H54 (cell line): ENCODE results near the gene PDGFC.
"Not testable (repeated sequence)": the region's sequence is repeated elsewhere in the genome, so short reads cannot be mapped to it uniquely, and the experiment has no call there.

Source experiments
- DNase-seq: peaks from one replicate; pipeline ENCODE4 v3.0.0; 2011; ENCODE audit warnings: low spot score, mixed read lengths; ENCODE audit not compliant: insufficient read length
- FAIRE-seq: peaks from 3 replicates; lab custom pipeline; 2011; peaks lifted over from hg19 to GRCh38; lab: Jason Lieb, UNC
- POLR2A ChIP-seq: IDR thresholded peaks from 2 replicates; pipeline ENCODE4 v1.6.1; 2011; ENCODE audit warnings: low read depth, mild to moderate bottlenecking, low read length

PDGFC gene

DNA sequence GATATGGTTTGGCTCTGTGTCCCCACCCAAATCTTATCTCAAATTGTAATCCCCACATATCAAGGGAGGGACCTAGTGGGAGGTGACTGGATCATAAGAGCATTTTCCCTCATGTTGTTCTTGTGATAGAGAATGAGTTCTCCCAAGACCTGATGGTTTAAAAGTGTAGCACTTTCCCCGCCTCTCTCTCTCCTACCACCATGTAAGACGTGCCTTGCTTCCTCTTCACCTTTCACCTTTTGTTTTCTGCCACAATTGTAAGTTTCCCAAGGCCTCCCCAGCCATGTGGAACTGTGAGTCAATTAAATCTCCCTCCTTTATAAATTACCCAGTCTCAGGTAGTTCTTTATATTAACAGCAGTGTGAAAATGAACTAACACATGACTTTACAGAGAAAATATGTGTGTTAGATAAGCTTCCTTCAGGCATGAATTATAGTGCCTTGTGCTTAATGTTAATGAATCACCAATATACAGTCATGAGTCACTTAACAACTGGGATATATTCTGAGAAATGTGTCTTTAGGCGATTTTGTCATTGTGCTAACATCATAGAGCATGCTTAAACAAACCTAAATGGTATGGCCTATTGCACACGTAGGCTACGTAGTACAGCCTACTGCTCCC, 37.9 kb downstream of the PDGFC start:
- FAIRE-seq (peak; percentile 52), DNase-seq (no peak)

DNA sequence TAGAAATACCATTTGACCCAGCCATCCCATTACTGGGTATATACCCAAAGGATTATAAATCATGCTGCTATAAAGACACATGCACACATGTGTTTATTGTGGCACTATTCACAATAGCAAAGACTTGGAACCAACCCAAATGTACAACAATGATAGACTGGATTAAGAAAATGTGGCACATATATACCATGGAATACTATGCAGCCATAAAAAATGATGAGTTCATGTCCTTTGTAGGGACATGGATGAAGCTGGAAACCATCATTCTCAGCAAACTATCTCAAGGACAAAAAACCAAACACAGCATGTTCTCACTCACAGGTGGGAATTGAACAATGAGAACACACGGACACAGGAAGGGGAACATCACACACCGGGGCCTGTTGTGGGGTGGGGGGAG, 39.2 kb downstream of the PDGFC start:
- DNase-seq, FAIRE-seq: not testable (repeated sequence)

More for the DNA sequence above, 37.9 kb downstream of the PDGFC start:
- no peak for TF ChIP-seq POLR2A

DNA sequence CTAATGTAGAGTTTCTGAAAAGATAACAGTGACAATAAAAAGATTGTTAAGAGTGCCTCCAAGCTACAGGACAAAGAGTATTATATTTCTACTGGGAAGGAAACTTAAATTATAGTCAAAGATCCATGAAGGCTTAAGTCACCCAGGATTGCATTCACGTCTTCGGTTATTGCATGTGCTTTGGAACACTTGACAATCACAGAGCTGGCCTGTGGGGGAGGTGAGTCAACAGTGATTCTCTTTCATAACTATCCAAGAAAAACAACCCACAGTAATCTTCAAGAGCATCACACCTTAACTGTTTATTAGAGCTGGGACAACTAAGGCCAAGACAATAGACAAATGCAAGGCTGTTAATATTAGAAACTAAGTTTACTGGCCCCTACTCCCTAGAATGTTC, 40.3 kb downstream of the PDGFC start:
- FAIRE-seq (no peak), DNase-seq (peak; percentile 2)
- TF ChIP-seq POLR2A: no peak

GRCh38 chr4:156929386-156930105, 42.1 kb downstream of the PDGFC start:
- FAIRE-seq: no peak
- TF ChIP-seq POLR2A: no peak
- no peak for DNase-seq

DNA sequence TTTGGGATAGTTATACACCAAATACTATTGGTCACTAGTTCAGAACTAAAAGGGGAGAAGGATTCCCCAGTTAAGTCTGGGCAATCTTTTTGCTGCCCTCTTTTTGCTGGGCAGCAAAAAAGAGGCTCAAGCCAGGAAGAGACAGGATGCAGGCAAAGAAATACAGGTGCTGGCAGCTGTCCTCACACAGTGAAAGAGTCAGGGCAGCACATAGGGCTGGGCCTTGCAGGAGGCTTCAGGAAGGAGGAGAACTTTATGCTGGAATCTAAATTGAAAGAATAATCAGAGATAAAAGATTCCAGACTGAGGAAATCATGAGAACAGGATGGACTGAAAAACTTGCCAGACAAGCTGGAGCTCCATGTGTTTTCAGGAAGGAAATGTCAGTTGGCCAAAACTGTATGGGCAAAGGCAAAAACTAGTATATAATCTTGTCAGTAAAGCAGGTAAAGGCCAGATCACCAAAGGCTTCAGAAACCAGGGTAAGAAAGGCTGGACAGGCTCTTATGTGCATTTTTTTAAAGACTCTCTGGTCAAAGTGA, 46.8 kb downstream of the PDGFC start:
- TF ChIP-seq POLR2A: no peak
- FAIRE-seq (no peak), DNase-seq (no peak)

- FAIRE-seq (no peak), DNase-seq (no peak)
- TF ChIP-seq POLR2A: no peak
Observed at GRCh38 chr4:156923525-156923924, 48.1 kb downstream of the PDGFC start.

GRCh38 chr4:156915221-156915620, 56.4 kb downstream of the PDGFC start:
- FAIRE-seq: no peak
- no peak for DNase-seq
- TF ChIP-seq POLR2A: no peak

DNA sequence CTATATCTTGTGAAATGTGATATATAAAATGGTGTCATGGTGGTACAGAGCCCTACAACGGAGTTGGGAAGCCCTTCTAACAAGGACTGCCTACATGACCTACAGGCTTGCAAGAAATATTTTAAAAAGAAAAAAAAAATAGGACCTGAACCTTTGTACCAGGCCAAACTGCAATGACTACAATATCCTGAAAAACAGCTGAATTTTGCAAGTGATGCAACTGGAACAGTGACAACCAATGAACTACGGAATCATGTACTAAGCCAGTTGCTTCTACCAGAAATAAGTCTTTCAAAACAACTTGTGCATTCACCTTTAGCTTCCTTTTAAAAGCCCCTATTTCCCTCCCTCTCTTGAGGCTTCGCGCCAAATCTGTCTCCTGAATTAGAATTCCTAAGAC, 58.4 kb downstream of the PDGFC start:
- FAIRE-seq (no peak), DNase-seq (no peak)

DNA sequence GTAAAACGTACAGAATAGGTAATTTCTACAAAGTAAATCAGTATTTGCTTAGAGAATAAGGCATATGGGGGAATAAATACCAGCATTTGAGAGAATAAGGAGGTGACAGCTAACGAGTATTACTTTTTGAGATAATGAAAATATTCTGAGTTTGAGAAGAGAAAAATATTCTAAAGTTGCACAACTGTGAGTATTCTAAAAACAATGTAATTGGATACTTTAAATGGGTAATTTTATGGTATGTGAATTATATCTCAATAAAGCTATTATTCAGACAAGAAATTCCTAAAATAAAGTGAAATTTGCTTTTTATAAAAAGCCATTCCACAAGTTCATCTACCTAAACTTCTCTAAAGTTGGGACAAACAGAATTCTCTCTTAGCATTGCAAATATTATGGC, 62.6 kb downstream of the PDGFC start:
- TF ChIP-seq POLR2A: no peak
- no peak for DNase-seq
- no peak for FAIRE-seq

More for the DNA sequence above, 58.4 kb downstream of the PDGFC start:
- TF ChIP-seq POLR2A: no peak

DNA sequence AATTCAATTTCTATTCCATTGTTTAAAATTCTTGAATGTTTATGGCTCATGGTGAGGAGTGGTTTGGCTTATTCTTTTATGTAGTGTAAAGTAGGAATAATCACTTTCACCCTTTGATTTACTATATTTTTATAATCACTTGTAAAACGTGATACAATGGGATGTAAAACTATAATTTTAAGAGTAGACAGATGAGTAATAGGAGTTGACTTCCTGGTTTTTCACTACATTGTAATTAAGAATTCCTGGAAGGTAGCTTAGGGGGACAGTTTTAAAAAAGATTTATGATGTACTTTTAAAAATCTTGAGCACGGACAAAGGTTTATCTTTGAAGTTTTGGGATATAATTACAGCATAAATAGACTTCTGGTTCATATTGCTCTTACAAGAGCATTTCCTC, 65.3 kb downstream of the PDGFC start:
- no peak for DNase-seq
- no peak for TF ChIP-seq POLR2A
- no peak for FAIRE-seq

- TF ChIP-seq POLR2A: no peak
- DNase-seq: no peak
- no peak for FAIRE-seq
Observed at GRCh38 chr4:156901871-156902270, 69.7 kb downstream of the PDGFC start.

DNA sequence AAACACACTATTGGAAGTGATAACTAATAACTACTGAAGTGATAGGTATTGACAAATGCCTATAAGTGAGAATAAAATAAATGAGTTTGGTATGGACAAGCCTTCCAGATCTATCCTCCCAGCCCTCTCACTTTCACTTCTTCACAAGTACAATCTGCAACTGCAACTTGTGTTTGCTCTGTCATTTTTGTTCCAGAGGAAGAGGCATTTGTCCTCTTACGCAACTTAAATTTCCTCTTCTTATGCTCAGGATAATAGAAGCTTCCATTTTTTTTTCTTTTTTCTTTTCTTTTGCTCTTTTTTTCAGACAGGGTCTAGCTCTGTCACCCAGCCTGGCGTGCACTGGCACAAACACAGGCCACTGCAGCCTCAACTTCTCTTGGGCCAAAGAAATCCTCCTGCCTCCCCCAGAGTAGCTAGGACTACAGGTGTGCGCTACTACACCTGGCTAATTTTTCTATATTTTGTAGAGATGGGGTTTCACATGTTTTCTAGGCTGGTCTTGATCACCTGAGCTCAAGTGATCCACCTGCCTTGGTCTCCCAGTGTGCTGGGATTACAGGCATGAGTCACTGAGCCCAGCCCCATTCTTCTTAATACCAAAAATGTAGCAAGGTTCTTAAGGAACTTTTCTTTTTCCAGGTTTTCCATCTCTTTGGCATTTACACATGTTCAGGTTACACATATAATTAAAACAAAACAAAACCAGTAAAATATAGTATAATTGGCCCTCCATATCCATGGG, 73.1 kb downstream of the PDGFC start:
- no peak for DNase-seq
- TF ChIP-seq POLR2A: no peak
- no peak for FAIRE-seq

DNA sequence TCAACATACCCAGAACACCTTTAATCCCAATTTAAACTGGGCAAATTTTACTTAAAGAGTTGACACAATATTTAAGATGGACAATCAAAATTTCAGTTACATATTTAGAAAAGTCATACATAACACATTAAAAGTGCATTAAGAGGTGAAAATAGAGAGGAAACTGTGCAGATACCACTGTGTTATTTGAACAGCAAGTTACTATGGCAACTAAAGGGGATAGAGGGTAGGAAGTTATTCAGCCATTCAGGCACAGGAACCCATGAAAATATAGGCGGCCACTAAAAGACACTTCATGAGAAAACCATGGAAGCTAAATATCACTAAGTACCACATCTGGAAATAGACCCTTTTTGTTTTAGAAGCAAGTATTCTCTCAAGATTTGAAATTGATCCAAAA, 75.1 kb downstream of the PDGFC start:
- TF ChIP-seq POLR2A: no peak
- FAIRE-seq: no peak
- no peak for DNase-seq

DNA sequence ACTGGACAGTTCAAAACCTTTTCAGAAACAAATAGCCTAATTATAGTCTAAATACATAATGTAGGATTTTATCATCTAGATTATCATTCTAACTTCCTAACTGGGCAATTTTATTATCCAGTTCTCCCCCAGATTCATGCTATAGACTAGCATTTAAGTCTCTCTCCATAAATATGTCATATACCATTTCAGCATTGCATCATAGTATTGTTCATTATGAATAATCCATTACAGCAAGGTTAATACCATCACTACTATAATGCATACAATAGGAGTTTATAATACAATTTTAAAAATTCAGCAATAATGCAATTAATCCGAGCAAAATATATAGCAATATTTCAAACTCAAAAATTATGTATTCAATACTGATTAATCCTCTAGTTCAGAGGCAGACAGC, 77.4 kb downstream of the PDGFC start:
- no peak for TF ChIP-seq POLR2A
- DNase-seq: no peak
- no peak for FAIRE-seq

DNA sequence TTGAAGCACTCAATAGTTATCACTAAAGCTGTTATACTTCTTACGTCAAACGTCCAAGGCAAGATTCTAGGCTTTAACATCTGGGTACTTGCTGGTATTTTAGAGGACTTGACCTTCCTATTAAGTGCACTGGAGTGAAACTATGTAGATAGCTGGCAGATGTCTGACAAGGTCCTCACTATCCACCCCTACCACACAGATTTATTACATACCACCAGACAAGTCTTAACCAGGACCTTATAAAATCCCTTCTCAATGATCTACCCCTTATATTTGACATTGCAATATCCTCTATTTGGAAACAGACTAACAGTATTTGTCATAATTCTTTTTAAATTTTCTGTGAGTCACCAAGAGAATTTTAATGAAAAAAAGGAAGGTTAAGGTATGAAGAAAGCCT, 78.8 kb downstream of the PDGFC start:
- TF ChIP-seq POLR2A: no peak
- FAIRE-seq: no peak
- no peak for DNase-seq
